HG02759 (cell line): Measurements from ENCODE around the gene ITGB2.

Source experiments
- ATAC-seq: cut with Tn5 transposase; IDR thresholded peaks from one replicate; pipeline ENCODE4 v1.9.1; 2021; ENCODE audit warnings: mild to moderate bottlenecking, moderate library complexity; ENCODE audit not compliant: unreplicated experiment

ITGB2 gene

DNA sequence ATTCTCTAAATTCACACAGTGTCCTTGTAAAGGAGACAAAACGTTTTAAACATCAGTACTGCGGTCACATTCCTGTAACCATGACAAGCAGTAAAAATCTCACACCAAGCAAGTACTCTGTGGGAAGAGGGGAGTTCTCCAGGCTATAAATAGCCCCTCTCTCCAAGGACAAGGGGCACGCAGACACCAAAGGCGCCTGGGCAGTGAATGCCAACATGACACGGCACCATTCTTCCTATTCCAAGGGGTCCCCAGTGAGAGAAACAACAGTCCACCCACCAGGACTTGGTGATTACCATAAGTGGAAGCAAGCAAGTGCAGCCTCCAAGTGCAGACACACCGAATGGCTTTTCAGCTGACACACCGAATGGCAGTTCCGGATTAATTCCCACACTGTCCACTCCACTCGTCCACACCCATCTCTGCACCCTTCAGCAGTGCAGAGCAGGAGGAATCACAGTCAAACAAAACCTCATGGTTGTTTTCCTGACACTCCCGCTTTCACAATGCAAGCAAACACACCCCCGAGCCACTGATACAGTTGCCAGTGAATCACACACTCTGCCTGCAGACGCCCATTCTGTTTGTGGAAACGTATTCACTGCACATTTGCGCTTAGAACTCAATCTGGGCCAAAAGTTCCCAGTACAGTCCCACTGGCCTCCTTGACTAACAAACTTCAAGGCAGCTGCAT is 49.0 kb downstream of the ITGB2 start:
- ATAC-seq: no peak

DNA sequence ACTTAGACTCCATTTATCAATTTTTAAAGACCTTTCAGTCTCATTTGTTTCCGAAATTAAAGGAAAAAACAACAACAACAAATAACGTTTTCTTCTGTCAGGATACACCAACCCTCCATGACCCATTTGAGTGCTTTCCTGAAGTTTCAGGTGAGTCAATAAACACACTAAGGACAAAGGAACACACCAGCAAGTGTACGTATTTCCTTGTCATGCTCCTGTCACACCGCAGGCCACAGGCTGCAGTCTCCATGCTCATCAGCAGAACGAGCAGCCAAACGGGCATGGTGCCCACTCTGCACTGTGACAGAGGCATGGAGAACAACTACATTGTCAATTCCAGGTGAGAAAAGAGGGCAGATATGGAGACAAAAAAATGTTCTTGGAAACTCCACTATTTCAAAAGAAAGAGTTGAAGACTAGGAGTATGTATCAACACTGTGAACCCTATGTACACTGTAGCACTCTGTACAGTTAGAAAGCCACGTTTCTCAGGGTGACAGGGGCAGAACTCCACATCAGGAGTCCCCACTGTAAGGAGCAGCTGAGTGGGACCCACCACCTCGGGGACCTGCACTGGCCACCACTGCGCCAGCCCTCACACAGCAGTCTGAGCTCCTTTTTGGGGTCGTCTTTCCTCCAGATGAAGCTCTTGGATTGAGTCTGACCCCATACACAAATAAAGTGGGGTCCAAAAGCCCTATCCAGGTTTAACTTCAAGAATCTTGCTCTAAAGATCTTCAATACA is 49.8 kb downstream of the ITGB2 start:
- ATAC-seq: no peak

GRCh38 chr21:44869781-44870747 is 50.6 kb downstream of the ITGB2 start:
- ATAC-seq: no peak

- ATAC-seq: no peak
Measured at GRCh38 chr21:44868707-44869106, 52.0 kb downstream of the ITGB2 start.

DNA sequence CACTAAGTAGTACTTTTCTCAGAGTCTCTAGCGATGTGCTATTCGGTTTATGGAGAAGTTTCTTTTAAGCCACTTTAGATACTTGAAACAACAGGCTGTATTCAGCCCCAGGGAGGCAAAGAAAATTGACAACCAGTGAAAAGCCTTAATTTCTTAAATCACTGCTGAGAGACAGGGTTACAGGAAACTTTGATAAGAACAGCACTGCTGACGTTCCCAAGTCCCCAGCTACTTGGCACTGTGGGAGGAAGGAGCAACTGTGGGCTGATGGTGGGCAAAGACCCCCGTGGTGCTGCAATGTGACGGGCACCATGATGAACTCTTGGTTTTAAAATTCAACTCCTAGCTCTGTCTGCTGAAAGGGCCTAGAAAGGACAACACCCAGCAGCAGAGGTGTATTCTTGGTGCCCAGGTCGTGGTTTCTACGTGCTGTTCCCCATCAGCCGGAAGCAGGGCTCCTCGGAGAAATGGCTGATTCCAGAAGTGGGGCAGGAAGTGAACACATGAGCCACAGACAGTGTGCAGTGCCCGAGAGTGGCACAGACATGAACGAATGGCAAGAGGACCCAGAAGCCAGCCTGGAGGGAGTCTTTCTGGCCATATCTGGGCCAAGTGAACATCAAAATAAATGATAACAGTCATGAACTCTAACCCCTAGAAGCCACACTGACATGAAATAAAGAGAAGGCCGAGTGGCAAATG is 52.5 kb downstream of the ITGB2 start:
- no peak for ATAC-seq

- ATAC-seq: no peak
Measured at GRCh38 chr21:44867464-44867863, 53.2 kb downstream of the ITGB2 start.

DNA sequence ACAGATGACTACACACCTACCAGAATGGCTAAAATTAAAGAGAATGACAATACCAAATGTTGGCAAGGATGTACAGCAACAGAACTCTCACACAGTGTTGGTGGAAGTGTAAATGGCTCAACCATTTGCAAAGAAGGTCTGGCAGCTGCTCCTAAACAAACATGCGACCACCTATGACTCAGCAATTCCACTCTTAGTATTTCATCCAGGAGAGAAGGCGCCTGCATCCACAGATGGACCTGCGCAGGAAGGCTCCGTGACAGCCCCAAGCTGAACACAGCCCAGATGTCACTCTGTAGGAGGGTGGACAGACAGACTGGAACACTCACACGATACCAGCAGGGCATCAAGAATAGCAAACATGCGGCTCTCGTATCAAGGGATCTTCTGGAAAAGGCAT is 53.9 kb downstream of the ITGB2 start:
- no peak for ATAC-seq

DNA sequence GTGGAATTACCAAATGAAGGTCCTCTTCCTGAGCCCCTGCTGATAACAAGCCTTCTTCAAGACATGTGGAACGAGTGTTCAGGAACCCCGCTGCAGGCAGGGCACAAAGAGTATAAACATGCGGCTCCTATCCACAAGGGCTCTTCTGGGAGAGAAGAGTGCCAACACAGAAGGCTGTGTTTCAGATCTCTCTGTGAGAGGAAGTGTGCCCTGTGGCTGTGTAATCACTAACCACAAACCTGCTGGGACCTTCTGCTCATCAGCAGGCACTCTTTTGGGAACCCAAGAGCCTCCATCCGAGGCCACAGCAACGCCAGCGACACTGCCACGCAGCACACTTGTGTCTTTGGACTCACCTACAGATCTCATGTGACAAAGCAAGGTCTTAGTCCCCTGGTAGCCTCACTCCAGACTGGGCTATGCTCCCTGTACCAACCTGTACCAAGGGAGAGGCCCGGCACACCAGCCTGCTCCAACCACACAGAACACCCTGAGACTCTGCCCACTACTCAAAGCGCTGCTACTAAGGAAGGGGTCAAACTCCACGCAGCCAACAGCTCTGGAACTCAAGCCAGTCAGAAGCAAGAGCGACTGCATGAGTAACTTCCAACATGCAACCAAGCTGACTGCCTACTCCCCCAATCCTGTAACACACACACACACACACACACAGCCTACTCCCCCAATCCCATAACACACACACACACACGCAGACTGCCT is 55.0 kb downstream of the ITGB2 start:
- no peak for ATAC-seq

DNA sequence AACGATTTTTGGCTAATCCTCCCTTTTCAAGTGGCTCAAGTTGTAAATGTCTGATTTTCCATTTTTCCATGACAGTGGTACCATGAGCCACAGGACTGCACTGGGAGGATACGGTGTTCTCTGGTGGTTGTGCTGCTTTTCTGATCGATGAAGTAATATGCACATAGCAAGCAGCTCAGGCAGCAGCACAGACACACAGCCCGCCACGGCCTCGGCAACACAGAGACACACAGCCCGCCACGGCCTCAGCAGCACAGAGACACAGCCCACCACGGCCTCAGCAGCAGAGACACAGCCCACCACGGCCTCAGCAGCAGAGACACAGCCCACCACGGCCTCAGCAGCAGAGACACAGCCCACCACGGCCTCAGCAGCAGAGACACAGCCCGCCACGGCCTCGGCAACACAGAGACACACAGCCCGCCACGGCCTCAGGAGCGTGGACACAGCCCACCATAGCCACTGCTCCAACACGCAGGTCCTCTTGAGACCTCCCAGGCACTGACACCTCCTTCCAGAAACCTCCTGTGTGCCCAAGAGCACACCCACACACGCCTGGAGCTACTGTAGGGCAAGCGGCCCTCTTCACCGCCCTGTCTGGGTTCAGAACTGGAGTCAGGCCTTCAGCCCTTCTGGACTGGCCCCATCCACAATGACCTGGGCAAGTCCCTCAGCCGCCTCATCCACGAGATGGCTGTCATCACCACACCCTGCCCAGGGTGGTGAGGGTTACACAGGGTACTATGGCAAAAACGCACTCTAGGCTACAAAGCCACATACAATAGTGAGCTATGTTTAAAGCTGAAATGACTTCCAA is 57.6 kb downstream of the ITGB2 start:
- ATAC-seq: no peak

DNA sequence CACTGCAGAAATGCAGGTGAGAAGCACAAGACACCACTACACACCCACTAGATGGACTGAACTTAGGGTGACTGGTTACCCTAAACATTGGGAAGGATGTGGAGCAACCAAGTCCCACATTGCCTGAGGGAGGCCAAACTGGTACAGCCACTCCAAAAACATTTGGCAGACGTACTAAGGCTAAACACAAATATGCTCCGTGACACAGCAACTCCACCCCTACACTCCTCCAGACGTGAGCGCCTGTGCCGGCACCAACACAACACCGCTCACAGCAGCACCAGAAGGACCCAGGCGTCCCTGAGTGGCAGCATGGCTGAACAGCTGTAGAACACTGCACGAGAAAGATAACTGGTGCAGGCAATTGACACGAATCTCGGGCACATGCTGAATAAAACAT is 61.9 kb downstream of the ITGB2 start:
- ATAC-seq: no peak

DNA sequence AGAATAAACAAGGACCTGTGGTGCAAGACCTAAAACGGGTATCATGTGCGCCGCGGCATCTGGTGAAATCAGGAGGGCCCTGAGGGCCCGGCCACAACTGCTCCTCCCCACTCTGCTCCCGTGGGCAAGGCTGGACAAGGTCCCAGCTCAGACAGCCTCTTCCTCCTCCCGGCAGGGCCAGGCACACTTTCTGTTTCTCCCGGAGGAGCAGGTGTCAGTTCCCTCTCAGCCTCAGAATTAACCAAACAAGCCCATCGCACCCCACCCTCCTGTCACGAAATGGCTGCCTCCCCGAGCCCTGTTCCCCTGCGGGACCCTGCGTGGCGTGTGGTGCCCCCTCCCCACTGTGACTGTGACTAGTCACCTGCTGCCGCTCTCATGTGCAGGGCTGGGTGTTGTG is 62.4 kb downstream of the ITGB2 start:
- ATAC-seq: no peak

DNA sequence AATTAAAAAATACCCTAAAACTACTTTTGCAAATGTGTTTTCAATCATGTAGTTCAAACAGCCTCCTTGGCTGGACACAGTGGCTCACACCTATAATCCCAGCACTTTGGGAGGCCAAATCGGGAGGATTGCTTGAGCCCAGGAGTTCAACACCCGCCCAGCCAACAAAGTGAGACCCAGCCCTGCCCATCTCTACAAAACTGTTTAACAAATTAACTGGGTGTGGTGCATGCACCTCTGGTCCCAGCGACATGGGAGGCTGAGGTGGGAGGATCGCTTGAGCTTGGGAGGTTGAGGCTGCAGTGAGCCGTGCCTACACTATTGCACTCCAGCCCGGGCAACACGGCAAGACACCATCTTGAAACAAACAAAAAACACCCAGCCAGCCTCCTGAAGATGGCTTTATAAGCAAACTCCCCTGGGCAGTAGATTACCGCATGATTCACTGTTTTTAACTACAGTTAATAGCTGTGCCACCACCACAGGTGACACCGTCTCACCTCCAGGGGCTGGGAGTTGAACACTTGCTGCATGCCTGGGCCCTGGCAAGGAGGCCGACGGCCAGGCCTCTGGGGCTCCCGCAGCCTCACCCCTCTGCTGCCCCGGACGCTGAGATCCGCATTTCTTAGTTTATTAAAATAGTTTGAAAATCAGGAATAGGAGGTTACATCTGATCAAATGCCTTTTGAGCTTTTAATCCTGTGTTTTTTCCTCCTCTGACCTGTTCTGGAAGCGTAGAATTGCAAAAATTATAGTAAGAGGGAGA is 63.4 kb downstream of the ITGB2 start:
- no peak for ATAC-seq

- ATAC-seq: no peak
Measured at GRCh38 chr21:44856131-44856530, 64.6 kb downstream of the ITGB2 start.

- no peak for ATAC-seq
Measured at GRCh38 chr21:44855572-44855971, 65.1 kb downstream of the ITGB2 start.

DNA sequence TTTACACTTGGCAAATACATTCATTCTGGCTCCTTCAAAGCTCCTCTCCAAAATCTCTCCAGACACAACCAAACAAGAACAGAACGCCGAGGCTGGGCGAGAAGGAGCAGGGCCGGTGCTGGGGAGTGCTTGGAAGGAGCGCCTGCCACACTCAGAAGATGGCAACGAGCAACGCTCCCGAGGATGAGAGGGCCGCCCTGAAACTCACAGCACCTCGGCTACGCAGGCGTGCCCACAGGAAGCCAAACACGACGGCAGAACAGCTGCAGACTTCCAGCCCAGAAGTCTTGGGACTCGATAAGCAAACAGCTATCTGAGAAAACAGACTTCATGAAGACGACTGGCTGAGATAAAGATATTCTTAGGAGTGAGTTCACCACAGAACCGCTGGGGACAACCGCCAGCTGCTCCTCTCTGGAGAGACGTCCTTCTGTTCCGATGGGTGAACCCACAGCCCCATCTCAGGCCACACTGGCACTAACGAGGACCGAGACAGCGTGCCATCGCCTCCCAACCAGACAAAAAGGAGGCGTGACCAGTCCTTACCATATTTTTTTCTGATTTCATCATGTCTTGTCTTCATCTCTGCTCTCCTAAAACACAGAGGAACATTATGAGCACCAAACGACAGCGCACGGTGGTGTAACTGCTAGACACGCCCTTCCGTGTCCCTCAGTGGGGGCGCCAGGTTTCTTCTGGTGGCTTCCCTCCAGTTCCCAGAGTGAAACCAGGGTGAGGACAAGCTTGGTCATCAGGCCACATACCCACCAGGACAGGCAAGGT is 65.8 kb downstream of the ITGB2 start:
- no peak for ATAC-seq

DNA sequence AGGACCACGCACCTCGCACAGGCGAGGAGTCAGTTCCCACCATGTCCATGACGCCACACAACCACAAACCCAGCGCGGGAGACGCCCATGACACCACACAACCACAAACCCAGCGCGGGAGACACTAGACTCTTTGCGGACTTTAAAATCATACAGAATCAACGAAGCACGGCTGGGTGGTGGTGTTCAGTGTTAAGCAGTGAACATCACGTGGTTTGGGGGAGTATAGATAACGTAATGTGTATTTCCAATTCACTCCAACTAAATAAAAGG is 66.4 kb downstream of the ITGB2 start:
- ATAC-seq: no peak

DNA sequence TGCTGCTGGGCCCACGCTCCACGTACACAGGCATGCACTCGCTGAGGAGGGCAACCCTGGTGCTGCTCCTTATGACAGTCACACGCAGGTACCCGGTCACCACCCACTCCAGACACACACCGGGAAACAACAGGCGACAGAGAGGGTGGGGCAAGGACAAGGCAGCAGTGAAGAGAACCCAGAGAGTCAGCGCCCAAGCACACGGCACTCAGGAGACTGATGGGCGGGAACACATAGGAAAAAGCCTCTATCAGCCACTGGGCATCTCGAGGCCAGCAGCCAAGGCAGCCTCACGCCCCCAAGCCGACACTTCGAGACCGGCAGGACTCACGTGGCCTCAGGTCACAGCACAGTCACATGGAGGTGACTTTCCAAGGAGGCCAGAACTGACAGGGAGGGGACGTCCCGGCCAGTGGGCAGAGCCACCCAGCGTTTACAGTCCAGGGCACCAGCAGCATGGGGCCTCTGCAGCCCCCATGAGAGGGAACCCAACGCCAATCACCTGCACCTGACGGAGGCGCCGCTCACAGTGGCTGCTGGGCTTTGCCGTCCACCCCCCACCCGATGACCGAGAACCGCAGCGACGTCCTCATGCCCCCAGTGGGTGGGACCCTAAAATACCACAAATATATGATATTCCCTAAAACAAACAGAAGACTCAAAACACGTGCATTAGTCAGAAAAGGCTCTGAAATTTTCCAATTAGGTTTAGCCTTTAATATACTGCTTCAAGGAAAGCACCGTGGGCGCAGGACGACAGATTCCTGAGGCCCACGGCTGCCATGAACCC is 66.9 kb downstream of the ITGB2 start:
- no peak for ATAC-seq
